ENCODE measurements around the gene CDHR1.

The CDHR1 gene

DNA sequence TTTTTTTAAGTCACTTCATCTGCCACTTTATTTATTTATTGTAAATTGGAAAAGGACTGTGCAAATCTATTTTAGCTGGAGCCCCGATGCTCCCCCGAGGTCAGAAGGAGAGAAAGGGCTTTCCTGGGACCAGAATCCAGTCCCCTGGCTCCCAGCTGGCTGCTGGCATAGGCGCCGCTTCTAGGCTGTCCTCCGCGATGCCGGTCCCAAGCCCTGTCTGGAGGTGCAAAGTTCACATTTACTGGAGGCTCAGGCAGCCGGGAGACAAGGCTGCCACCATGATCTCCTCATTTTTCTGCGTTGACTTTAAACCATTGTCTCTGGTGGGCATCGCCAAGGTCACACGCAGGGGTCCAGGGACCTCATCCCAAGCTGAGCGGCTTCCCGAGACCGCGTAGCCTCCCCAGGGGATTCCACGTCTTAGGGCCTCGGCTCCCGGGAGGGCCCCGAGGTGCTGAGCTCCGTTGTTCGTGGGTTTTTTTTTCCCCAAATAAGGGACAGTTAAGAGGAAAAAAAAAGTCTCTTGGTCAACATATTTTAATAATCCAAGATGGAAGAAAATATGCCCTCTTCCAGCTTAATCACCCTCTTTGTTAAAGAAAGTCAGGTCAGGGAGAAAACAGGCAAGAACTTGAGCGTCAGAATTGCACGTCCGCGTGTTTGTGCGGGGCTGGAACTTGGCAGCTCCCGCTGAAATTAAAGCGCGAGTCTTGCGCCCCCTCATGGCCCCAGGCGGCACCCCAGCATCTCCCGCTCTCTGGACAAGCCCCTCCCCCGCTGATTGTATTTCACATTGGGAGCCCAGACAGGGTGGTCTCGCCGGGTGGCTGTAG, 62.4 kb downstream of the CDHR1 start (continued):
- no peak for TF ChIP-seq TSHZ2 (CRISPR knock-in tag; IDR thresholded peaks at IDR 0.05)
- TF ChIP-seq TCF4 (CRISPR knock-in tag; IDR thresholded peaks at IDR 0.05; ENCODE audit: borderline replicate concordance): no peak
- TF ChIP-seq, protein P1, sequence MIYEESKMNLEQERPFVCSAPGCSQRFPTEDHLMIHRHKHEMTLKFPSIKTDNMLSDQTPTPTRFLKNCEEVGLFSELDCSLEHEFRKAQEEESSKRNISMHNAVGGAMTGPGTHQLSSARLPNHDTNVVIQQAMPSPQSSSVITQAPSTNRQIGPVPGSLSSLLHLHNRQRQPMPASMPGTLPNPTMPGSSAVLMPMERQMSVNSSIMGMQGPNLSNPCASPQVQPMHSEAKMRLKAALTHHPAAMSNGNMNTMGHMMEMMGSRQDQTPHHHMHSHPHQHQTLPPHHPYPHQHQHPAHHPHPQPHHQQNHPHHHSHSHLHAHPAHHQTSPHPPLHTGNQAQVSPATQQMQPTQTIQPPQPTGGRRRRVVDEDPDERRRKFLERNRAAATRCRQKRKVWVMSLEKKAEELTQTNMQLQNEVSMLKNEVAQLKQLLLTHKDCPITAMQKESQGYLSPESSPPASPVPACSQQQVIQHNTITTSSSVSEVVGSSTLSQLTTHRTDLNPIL (CRISPR knock-in tag; IDR thresholded peaks at IDR 0.05; ENCODE audit: low read depth): no peak

DNA sequence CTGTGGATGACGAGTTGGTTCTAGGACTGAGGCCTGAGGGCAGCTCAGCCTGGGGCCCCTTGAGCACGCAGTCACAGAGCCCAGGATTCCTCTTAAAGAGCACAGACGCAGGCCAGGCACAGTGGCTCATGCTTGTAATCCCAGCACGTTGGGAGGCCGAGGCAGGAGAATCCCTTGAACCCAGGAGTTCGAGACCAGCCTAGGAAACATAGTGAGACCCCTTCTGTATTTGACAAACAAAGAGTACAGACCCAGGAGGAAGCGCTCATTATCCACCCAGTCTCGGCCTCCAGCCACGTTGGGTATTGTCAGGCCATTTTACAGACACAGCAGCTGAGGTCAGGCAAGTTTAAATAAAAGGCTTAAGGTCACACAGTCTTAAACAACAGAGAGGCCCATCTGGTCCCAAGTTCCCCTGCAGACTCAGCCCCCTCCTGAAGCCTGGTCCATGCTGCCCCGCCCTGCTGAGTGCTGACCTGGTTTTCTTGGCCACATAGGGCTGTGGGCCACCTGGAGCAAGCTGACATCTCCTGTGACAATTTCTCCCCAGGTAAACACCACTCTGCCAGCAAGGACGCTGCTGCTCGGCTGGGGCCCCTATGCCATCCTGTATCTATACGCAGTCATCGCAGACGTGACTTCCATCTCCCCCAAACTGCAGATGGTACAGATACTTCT, 63.1 kb downstream of the CDHR1 start:
- no peak for ATAC-seq
- TF ChIP-seq TCF4 (CRISPR knock-in tag; IDR thresholded peaks at IDR 0.05; ENCODE audit: borderline replicate concordance): no peak
- TF ChIP-seq SNAI2 (CRISPR knock-in tag; IDR thresholded peaks at IDR 0.05): no peak
- TF ChIP-seq, protein P2, sequence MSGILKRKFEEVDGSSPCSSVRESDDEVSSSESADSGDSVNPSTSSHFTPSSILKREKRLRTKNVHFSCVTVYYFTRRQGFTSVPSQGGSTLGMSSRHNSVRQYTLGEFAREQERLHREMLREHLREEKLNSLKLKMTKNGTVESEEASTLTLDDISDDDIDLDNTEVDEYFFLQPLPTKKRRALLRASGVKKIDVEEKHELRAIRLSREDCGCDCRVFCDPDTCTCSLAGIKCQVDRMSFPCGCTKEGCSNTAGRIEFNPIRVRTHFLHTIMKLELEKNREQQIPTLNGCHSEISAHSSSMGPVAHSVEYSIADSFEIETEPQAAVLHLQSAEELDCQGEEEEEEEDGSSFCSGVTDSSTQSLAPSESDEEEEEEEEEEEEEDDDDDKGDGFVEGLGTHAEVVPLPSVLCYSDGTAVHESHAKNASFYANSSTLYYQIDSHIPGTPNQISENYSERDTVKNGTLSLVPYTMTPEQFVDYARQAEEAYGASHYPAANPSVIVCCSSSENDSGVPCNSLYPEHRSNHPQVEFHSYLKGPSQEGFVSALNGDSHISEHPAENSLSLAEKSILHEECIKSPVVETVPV (CRISPR knock-in tag; IDR thresholded peaks at IDR 0.05): no peak
- TF ChIP-seq, protein P1 (CRISPR knock-in tag; IDR thresholded peaks at IDR 0.05; ENCODE audit: low read depth): no peak
- no peak for TF ChIP-seq GLIS3 (CRISPR knock-in tag; IDR thresholded peaks at IDR 0.05)
- no peak for TF ChIP-seq ZNF8 (CRISPR knock-in tag; IDR thresholded peaks at IDR 0.05)
- no peak for TF ChIP-seq BACH2 (CRISPR knock-in tag; IDR thresholded peaks at IDR 0.05; ENCODE audit: borderline replicate concordance)
- no peak for TF ChIP-seq ZNF565 (CRISPR knock-in tag; conservative IDR thresholded peaks at IDR 0.05; ENCODE audit: low read depth)
- TF ChIP-seq ESRRG (CRISPR knock-in tag; IDR thresholded peaks at IDR 0.05): no peak
- no peak for TF ChIP-seq ZFP3 (CRISPR knock-in tag; IDR thresholded peaks at IDR 0.05)
- TF ChIP-seq ZC3H10 (CRISPR knock-in tag; IDR thresholded peaks at IDR 0.05): no peak
- no peak for TF ChIP-seq ARNTL (CRISPR knock-in tag; IDR thresholded peaks at IDR 0.05; ENCODE audit: borderline replicate concordance, low read depth)
- no peak for TF ChIP-seq RARB (CRISPR knock-in tag; IDR thresholded peaks at IDR 0.05)
- no peak for TF ChIP-seq ISL1 (CRISPR knock-in tag; IDR thresholded peaks at IDR 0.05)
- TF ChIP-seq ZFP30 (CRISPR knock-in tag; IDR thresholded peaks at IDR 0.05): no peak
- TF ChIP-seq POU6F1 (CRISPR knock-in tag; IDR thresholded peaks at IDR 0.05; ENCODE audit: borderline replicate concordance, low read depth): no peak

GRCh38 chr10:84258034-84258695, 63.8 kb downstream of the CDHR1 start:
- ATAC-seq: no peak
- TF ChIP-seq, protein P2 (CRISPR knock-in tag; IDR thresholded peaks at IDR 0.05): no peak
- TF ChIP-seq ZNF565 (CRISPR knock-in tag; conservative IDR thresholded peaks at IDR 0.05; ENCODE audit: low read depth) (no peak), SNAI2 (CRISPR knock-in tag; IDR thresholded peaks at IDR 0.05) (no peak), BACH2 (CRISPR knock-in tag; IDR thresholded peaks at IDR 0.05; ENCODE audit: borderline replicate concordance) (no peak), ZNF8 (CRISPR knock-in tag; IDR thresholded peaks at IDR 0.05) (no peak), OSR1 (CRISPR knock-in tag; IDR thresholded peaks at IDR 0.05) (no peak), PPARA (CRISPR knock-in tag; IDR thresholded peaks at IDR 0.05; ENCODE audit: borderline replicate concordance) (no peak), ZFP3 (CRISPR knock-in tag; IDR thresholded peaks at IDR 0.05) (no peak), ZC3H10 (CRISPR knock-in tag; IDR thresholded peaks at IDR 0.05) (no peak), CSDC2 (CRISPR knock-in tag; IDR thresholded peaks at IDR 0.05) (no peak), ISL1 (CRISPR knock-in tag; IDR thresholded peaks at IDR 0.05) (no peak), ARNTL (CRISPR knock-in tag; IDR thresholded peaks at IDR 0.05; ENCODE audit: borderline replicate concordance, low read depth) (no peak), PATZ1 (CRISPR knock-in tag; IDR thresholded peaks at IDR 0.05; ENCODE audit: borderline replicate concordance) (no peak), ZFP30 (CRISPR knock-in tag; IDR thresholded peaks at IDR 0.05) (no peak), ZNF70 (CRISPR knock-in tag; IDR thresholded peaks at IDR 0.05) (no peak)

All from SK-N-SH treated with all-trans-retinoic acid at 6 μM for 48 hours (cell line).